ENCODE measurements around the gene LUC7L. TPM values are rescaled to one million over a fixed set of nuclear protein-coding genes. Genes with fewer than 3 reads are reported as not detected.
A peak's percentile ranks its signal among the peaks of the same experiment; 100 is the strongest.

LUC7L gene
- total RNA-seq, 1 donor from 2014 or later, result 154 TPM

GRCh38 chr16:253833-254232 lies 24.6 kb upstream of the LUC7L start:
- no peak for DNase-seq (ENCODE audit: extremely low spot score, unreplicated experiment)
- H3K27me3 Mint-ChIP-seq, result no peaks in the 10 kb centered on the region
- no peak overlapping the region for H3K27ac Mint-ChIP-seq
- peaks cover 13% of the 10 kb centered on the region for H3K36me3 Mint-ChIP-seq
- no peak for TF ChIP-seq CTCF (conservative IDR thresholded peaks at IDR 0.05)
- peaks cover 9% of the 10 kb centered on the region for H3K4me1 Mint-ChIP-seq (ENCODE audit: unreplicated experiment)
- H3K4me3 Mint-ChIP-seq, result no peak overlapping the region
- no peaks in the 10 kb centered on the region for H3K9me3 Mint-ChIP-seq

GRCh38 chr16:252366-253337 lies 23.4 kb upstream of the LUC7L start:
- Mint-ChIP-seq H3K9me3 (no peaks in the 10 kb centered on the region), H3K36me3 (peaks cover 13% of the 10 kb centered on the region), H3K4me3 (peak overlapping the region; percentile 68), H3K27me3 (no peaks in the 10 kb centered on the region), H3K27ac (peak overlapping the region; percentile 64), H3K4me1 (ENCODE audit: unreplicated experiment) (peaks cover 9% of the 10 kb centered on the region)
- no peak for TF ChIP-seq CTCF (conservative IDR thresholded peaks at IDR 0.05)
- DNase-seq (ENCODE audit: extremely low spot score, unreplicated experiment), result no peak

- peaks cover 7% of the 10 kb centered on the region for H3K36me3 Mint-ChIP-seq
- no peaks in the 10 kb centered on the region for H3K9me3 Mint-ChIP-seq
- no peak overlapping the region for H3K27ac Mint-ChIP-seq
- TF ChIP-seq CTCF (conservative IDR thresholded peaks at IDR 0.05), result no peak
- H3K27me3 Mint-ChIP-seq, result no peaks in the 10 kb centered on the region
- H3K4me1 Mint-ChIP-seq (ENCODE audit: unreplicated experiment), result peaks cover 9% of the 10 kb centered on the region
- H3K4me3 Mint-ChIP-seq, result no peak overlapping the region
- DNase-seq (ENCODE audit: extremely low spot score, unreplicated experiment), result no peak
These were observed 20.2 kb upstream of the LUC7L start for GRCh38 chr16:249431-249830.

GRCh38 chr16:247027-247426 lies 17.8 kb upstream of the LUC7L start:
- H3K27me3 Mint-ChIP-seq, result no peaks in the 10 kb centered on the region
- no peak overlapping the region for H3K4me3 Mint-ChIP-seq
- no peak overlapping the region for H3K27ac Mint-ChIP-seq
- DNase-seq (ENCODE audit: extremely low spot score, unreplicated experiment), result no peak
- TF ChIP-seq CTCF (conservative IDR thresholded peaks at IDR 0.05), result no peak
- no peaks in the 10 kb centered on the region for H3K9me3 Mint-ChIP-seq
- peaks cover 7% of the 10 kb centered on the region for H3K36me3 Mint-ChIP-seq
- no peaks in the 10 kb centered on the region for H3K4me1 Mint-ChIP-seq (ENCODE audit: unreplicated experiment)

- H3K4me1 Mint-ChIP-seq (ENCODE audit: unreplicated experiment), result peaks cover 2% of the 10 kb centered on the region
- H3K27ac Mint-ChIP-seq, result no peak overlapping the region
- no peak overlapping the region for H3K4me3 Mint-ChIP-seq
- H3K9me3 Mint-ChIP-seq, result no peaks in the 10 kb centered on the region
- no peak for DNase-seq (ENCODE audit: extremely low spot score, unreplicated experiment)
- peaks cover 1% of the 10 kb centered on the region for H3K36me3 Mint-ChIP-seq
- no peaks in the 10 kb centered on the region for H3K27me3 Mint-ChIP-seq
- TF ChIP-seq CTCF (conservative IDR thresholded peaks at IDR 0.05), result no peak
These were observed 15.9 kb upstream of the LUC7L start for GRCh38 chr16:245105-245504.
